Ovary (tissue), 9 donors: Measurements from ENCODE around the gene CIITA. TPM values are rescaled to one million over a fixed set of nuclear protein-coding genes. Genes with fewer than 3 reads are reported as not detected.

Experiments
- DNase-seq, 5 donors: peaks; one replicate each; pipeline ENCODE4 v3.0.0-alpha.2; 2019 to 2020
- H3K27ac ChIP-seq, 2 donors: fragments of 200-600 bp; one replicate each; pipeline versions ENCODE4 v1.5.1 to v1.8.0; 2019 to 2022
- H3K27me3 ChIP-seq: fragments of 200-600 bp; one replicate; pipeline ENCODE4 v1.8.0; 2022
- H3K36me3 ChIP-seq: fragments of 200-600 bp; sonication (generic); one replicate; pipeline ENCODE4 v1.5.1; 2019
- H3K4me1 ChIP-seq: one replicate; pipeline ENCODE4 v1.8.1; 2013; ENCODE audit warnings: mild to moderate bottlenecking, moderate library complexity; ENCODE audit not compliant: insufficient read depth
- H3K4me3 ChIP-seq: fragments of 200-600 bp; sonication (generic); one replicate; pipeline ENCODE4 v1.5.1; 2017
- H3K9me3 ChIP-seq, 2 donors: fragments of 200-600 bp in 1 of 2; sonication (generic) in 1 of 2; one replicate each; pipeline versions ENCODE4 v1.5.1 to v1.8.1; 2013 to 2019; ENCODE audit warnings: mild to moderate bottlenecking in 1 of 2, moderate library complexity in 1 of 2
- EP300 ChIP-seq: sonication (generic); formaldehyde crosslinking; IDR thresholded peaks from one replicate; pipeline ENCODE4 v1.6.1; 2017; ENCODE audit warnings: antibody characterized with exemption
- POLR2A ChIP-seq: fragments of 450-650 bp; IDR thresholded peaks from one replicate; pipeline ENCODE4 v1.6.1; 2017; ENCODE audit warnings: antibody characterized with exemption, mild to moderate bottlenecking, moderate library complexity
- WGBS, 3 donors: extraction: QIAGEN DNeasy Blood & Tissue Kit in 1 of 3; methylation state at CpG; one replicate each; pipeline versions ENCODE4 v1.1.5 to v1.1.7; 2013 to 2017; 5-methylcytosine and 5-hydroxymethylcytosine counted together
- intact Hi-C, 4 donors: fragments of 100-400 bp; cut with DNase I; formaldehyde crosslinking; loops; one replicate each; pipeline versions ENCODE4 v1.11.0 to v1.15.1; 2022 to 2023
- polyA plus RNA-seq, 2 donors: library from polyadenylated mRNA; stranded (reverse); fragments of 200-250 nt in 1 of 2; fragments of 350-450 nt in 1 of 2; fragmentation: Illumina TruSeq in 1 of 2; extraction: RNeasy Lipid Tissue Mini Kit (QIAGEN cat#74804) in 1 of 2; gene quantifications; one replicate each; pipeline ENCODE4 v1.2.3, GENCODE V29; 2013 to 2014
- total RNA-seq, 7 donors: library from RNA; depleted of rRNA in 2 of 7; stranded (reverse); fragments of >200 nt in 2 of 7; fragmentation: NEBNext Ultra II Directional in 3 of 7; extraction: Animal tissue kit (Norgen Biotek cat#: 25700) in 3 of 7; gene quantifications; one replicate each; pipeline versions ENCODE4 v1.1.0 to v1.2.4, GENCODE V29; 2016 to 2023
- TF ChIP-seq, protein P1 (sequence below), 3 donors: fragments of 450-650 bp in 2 of 3; fragments of 200-600 bp in 1 of 3; IDR thresholded peaks; one replicate each; pipeline versions ENCODE4 v1.5.1 to v1.8.0; 2016 to 2022; ENCODE audit warnings: antibody characterized with exemption in 3 of 3, mild to moderate bottlenecking in 1 of 3
- donor health status: DM: no; HTN: no; CAD: no; lungs with moderate emphysema.
- donor health status: DM: no; HTN: no; CAD: no.
- donor health status: Bipolar disorder and iron deficiency.
- donor health status: DM: yes; HTN: yes; CAD: no.
- donor health status: DM: no; HTN: no; CAD: no.
- donor health status: DM: yes; HTN: yes; CAD: no.

The CIITA gene
- total and polyA plus RNA-seq, 9 donors = 2.9 to 19.9 (median 7.2) TPM

DNA sequence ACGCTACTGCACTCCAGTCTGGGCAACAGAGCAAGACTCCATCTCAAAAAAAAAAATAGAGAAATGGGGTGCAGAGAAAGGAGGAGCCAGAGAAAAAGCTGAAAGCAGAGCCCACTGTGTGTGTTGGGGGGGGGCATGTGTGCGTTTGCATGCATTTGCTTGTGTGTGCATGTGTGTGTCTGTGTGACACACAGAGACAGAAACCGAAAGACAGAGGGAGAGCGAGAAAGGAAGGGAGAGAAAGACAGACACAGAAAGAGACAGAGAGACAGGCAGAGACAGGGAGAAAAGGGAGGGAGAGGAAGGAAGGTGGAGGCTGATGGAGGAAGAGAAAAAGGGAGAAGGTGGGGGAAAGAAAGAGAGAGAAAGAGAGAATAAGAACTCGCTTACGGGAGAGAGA lies 9.8 kb upstream of the CIITA start:
- intact Hi-C loops = no loop called here
- peaks cover 2% of the 10 kb centered on the region for H3K4me1 ChIP-seq
- H3K36me3 ChIP-seq = no peaks in the 10 kb centered on the region
- 81 to 86% (median 82%) methylated on average over 6 of the region's 6 CpGs for WGBS, 3 donors
- H3K27me3 ChIP-seq = no peaks in the 10 kb centered on the region
- no peak for DNase-seq
- H3K4me3 ChIP-seq = no peak overlapping the region
- no peaks in the 10 kb centered on the region for H3K9me3 ChIP-seq
- no peak overlapping the region for H3K27ac ChIP-seq
- no peak for TF ChIP-seq POLR2A
- TF ChIP-seq EP300 = no peak
- TF ChIP-seq, protein P1, sequence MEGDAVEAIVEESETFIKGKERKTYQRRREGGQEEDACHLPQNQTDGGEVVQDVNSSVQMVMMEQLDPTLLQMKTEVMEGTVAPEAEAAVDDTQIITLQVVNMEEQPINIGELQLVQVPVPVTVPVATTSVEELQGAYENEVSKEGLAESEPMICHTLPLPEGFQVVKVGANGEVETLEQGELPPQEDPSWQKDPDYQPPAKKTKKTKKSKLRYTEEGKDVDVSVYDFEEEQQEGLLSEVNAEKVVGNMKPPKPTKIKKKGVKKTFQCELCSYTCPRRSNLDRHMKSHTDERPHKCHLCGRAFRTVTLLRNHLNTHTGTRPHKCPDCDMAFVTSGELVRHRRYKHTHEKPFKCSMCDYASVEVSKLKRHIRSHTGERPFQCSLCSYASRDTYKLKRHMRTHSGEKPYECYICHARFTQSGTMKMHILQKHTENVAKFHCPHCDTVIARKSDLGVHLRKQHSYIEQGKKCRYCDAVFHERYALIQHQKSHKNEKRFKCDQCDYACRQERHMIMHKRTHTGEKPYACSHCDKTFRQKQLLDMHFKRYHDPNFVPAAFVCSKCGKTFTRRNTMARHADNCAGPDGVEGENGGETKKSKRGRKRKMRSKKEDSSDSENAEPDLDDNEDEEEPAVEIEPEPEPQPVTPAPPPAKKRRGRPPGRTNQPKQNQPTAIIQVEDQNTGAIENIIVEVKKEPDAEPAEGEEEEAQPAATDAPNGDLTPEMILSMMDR (IDR thresholded peaks at IDR 0.05) = no peak

DNA sequence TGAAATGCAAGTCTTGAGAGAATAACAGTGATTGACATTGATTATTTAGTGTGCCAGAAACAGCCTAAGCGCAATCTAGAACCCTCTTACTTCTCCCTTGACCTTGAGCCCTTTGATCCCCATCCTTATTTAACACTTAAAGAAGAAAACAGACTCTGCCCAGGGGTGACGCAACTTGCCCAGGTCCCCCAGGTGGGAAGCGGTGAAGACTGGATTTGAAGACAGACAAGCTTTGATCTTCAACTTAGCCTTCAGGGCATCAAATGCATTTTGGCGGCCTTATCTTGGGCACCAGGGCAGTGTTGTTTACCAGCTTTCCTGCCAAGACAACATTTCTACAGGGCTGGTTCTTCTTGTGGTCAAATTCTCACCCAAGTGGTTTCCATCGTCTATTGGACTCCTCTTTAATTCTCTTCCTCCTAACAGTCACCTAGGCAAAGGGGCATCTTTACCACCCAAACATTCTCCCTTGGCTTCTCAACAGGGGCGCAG lies 8.9 kb upstream of the CIITA start:
- peaks cover 2% of the 10 kb centered on the region for H3K4me1 ChIP-seq
- H3K36me3 ChIP-seq = no peaks in the 10 kb centered on the region
- no peak overlapping the region for H3K27ac ChIP-seq
- TF ChIP-seq POLR2A = no peak
- TF ChIP-seq, protein P1 (IDR thresholded peaks at IDR 0.05) = no peak
- TF ChIP-seq EP300 = no peak
- H3K27me3 ChIP-seq = no peaks in the 10 kb centered on the region
- no peaks in the 10 kb centered on the region for H3K9me3 ChIP-seq
- no peak for DNase-seq
- H3K4me3 ChIP-seq = no peak overlapping the region
- WGBS, 3 donors = 77 to 89% (median 86%) methylated on average over 6 of the region's 6 CpGs
- intact Hi-C loops = no loop called here

DNA sequence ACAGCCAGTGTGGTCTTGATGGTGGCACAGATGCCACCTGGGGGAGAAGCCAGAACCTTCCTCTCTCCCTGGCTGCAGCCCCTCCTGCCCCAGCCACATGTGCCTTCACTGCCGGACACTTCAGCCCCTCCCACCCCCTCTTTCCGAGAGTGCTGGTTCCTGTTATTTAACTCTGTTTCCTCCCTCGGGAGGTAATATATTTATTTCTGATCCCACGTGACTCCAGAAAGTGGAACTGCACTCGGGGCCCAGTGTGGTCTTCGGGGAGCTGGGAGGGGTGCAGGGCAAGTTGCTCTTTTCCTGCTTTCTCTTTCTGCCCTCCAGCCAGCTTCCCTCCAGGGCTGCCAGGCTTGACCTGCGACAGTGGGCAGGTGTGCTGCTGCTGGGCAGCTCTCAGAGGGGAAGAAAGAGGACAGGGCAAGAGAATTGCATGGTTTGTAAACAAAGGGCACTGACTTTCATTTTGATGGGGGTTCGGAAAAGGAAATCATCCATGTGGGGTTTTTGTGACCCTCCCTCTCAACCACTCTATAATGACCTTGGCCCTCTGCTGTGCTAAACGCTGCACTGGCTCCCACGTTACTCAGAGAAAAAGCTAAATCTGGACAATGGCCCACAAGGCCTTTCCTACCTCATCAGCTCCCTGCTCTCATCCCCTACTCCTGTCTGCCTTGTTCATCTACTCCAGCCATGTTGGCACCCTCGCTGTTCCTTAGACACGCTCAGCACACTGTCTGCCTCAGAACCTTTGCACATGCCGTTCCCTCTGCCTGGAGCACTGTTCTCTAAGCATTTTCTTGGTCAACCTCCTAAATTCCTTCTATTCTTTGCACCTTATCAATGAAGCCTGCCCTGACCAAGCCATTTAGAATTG lies 8.2 kb upstream of the CIITA start:
- Histone ChIP-seq H3K27ac (no peak overlapping the region), H3K9me3 (no peaks in the 10 kb centered on the region), H3K27me3 (no peaks in the 10 kb centered on the region), H3K4me1 (peaks cover 2% of the 10 kb centered on the region), H3K4me3 (no peak overlapping the region), H3K36me3 (no peaks in the 10 kb centered on the region)
- TF ChIP-seq, protein P1 (IDR thresholded peaks at IDR 0.05) = no peak
- TF ChIP-seq POLR2A = no peak
- TF ChIP-seq EP300 = no peak
- DNase-seq = no peak
- intact Hi-C loops = no loop called here
- 25 to 32% (median 28%) methylated on average over 13 of the region's 13 CpGs for WGBS, 3 donors

DNA sequence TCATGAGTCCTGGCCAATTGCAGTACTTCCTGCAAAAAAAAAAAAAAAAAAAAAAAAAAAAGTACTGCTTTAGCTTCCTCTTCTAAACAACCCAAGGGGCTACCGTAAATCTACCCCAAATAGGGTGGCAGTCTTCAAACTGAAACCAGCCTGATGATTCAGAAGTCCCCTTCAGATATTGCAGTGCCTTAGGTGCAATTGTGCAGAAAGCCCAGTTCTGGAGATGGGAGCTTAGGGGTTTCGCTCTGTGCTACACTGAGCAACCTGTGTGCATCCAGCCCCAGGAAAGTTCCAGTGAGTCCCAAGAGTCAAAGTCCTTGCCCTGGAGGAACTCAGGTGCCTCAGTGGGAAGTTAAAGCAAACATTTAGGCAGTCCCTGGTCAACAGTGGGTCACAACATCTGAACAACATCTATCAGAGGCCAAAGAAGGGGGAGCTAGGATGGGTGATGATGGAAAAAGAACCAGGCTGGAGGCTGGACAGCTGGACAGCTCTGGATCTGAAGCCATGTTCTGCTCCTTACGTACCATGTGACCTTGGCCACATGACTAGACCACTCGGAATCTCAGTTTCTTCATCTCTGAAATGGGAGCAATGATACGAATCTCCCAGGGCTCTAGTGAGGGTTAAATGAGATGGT lies 6.7 kb upstream of the CIITA start:
- 76 to 87% (median 80%) methylated on average over 5 of the region's 5 CpGs for WGBS, 3 donors
- Histone ChIP-seq H3K9me3 (no peaks in the 10 kb centered on the region), H3K4me3 (no peak overlapping the region), H3K4me1 (peaks cover 2% of the 10 kb centered on the region), H3K27ac (no peak overlapping the region), H3K36me3 (no peaks in the 10 kb centered on the region), H3K27me3 (no peaks in the 10 kb centered on the region)
- intact Hi-C loops = no loop called here
- no peak for TF ChIP-seq POLR2A
- TF ChIP-seq, protein P1 (IDR thresholded peaks at IDR 0.05) = no peak
- no peak for TF ChIP-seq EP300
- DNase-seq = no peak
